T47D (cell line): ENCODE results near the gene KIAA0930.

ENCODE experiments used
- DNase-seq, 2 experiments: peaks; one replicate each; pipeline versions ENCODE4 v3.0.0 to v3.0.0-alpha.2; 2011 to 2012; ENCODE audit warnings: low read depth in 1 of 2, low spot score in 1 of 2
- JUND ChIP-seq: IDR thresholded peaks from 2 replicates; pipeline ENCODE4 v1.6.1; 2012; ENCODE audit warnings: low read depth
- in situ Hi-C: cut with HindIII; loops from 2 replicates; pipeline ENCODE4 v1.10.0; 2016; ENCODE audit warnings: low sequenced_read_pairs, low pct_unique_long_range_greater_than_20kb

Gene KIAA0930

GRCh38 chr22:45212992-45213751 is 27.5 kb downstream of the KIAA0930 start:
- in situ Hi-C loops: no loop called here
- no peak for DNase-seq

GRCh38 chr22:45212306-45212709 is 28.4 kb downstream of the KIAA0930 start:
- DNase-seq: no peak
- in situ Hi-C loops: no loop called here

More at GRCh38 chr22:45212992-45213751, 27.5 kb downstream of the KIAA0930 start:
- no peak for TF ChIP-seq JUND

GRCh38 chr22:45211848-45212247 is 28.8 kb downstream of the KIAA0930 start:
- in situ Hi-C loops: no loop called here
- TF ChIP-seq JUND: no peak
- no peak for DNase-seq

More at GRCh38 chr22:45212306-45212709, 28.4 kb downstream of the KIAA0930 start:
- no peak for TF ChIP-seq JUND

- in situ Hi-C loops: no loop called here
- TF ChIP-seq JUND: no peak
- no peak for DNase-seq
Observed at GRCh38 chr22:45211435-45211834, 29.3 kb downstream of the KIAA0930 start.

GRCh38 chr22:45210991-45211390 is 29.7 kb downstream of the KIAA0930 start:
- no peak for TF ChIP-seq JUND
- in situ Hi-C loops: no loop called here
- DNase-seq: no peak

- in situ Hi-C loops: no loop called here
- TF ChIP-seq JUND: no peak
- DNase-seq: no peak
Observed at GRCh38 chr22:45210577-45210976, 30.1 kb downstream of the KIAA0930 start.

- TF ChIP-seq JUND: no peak
- DNase-seq: no peak
- in situ Hi-C loops: no loop called here
Observed at GRCh38 chr22:45210174-45210573, 30.5 kb downstream of the KIAA0930 start.

GRCh38 chr22:45208993-45209838 is 31.5 kb downstream of the KIAA0930 start:
- no peak for DNase-seq
- no peak for TF ChIP-seq JUND
- in situ Hi-C loops: no loop called here

- TF ChIP-seq JUND: no peak
- no peak for DNase-seq
- in situ Hi-C loops: no loop called here
Observed at GRCh38 chr22:45208696-45208992, 32.0 kb downstream of the KIAA0930 start.

- TF ChIP-seq JUND: no peak
- DNase-seq: peak in 1 of 2 experiments; percentile 70
- in situ Hi-C loops: no loop called here
Observed at GRCh38 chr22:45207981-45208664, 32.6 kb downstream of the KIAA0930 start.

- in situ Hi-C loops: no loop called here
- TF ChIP-seq JUND: no peak
- no peak for DNase-seq
Observed at GRCh38 chr22:45207533-45207932, 33.2 kb downstream of the KIAA0930 start.

GRCh38 chr22:45206233-45206632 is 34.5 kb downstream of the KIAA0930 start:
- in situ Hi-C loops: no loop called here
- TF ChIP-seq JUND: no peak
- DNase-seq: no peak

GRCh38 chr22:45205276-45205925 is 35.3 kb downstream of the KIAA0930 start:
- no peak for DNase-seq
- no peak for TF ChIP-seq JUND
- in situ Hi-C loops: no loop called here
